ENCODE data around the gene TIMM23. TPM values are rescaled to one million over a fixed set of nuclear protein-coding genes. Genes with fewer than 3 reads are reported as not detected.

The TIMM23 gene
- polyA plus RNA-seq, 1 donor, result 52.0 TPM

DNA sequence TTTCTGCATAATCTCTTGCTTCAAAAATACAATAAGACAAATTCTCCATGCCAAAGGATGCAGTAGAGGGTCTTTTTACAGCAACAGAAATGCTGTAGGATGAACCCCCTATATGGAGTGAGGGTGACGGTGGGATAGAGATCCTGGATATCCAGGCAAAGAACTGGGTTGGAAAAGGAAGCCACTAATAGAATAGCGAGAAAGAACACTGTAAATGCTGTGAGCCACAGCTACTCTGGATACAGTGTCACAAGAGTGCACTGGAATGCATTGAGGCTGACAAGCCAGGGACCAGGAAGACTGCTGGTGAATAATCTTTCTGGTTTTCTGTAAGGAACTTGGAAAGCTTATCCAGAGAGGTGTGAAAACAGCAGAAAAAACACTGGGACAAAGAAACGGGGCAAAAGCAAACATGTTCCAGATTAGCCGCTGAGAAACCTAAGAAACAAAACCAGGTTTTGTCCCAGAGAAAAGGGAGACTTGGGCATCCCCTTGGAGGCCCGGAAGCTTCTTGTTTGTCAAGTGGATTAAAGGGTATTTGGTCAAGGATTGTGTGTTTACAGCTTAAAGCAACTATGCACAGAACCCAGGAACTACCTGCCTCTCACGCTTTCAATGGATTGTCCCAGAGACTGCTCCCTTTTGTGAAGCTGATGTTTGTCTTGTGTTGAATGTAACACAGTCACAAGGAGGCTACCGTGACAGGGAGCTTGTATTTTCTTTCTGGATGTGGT is 79.9 kb downstream of the TIMM23 start:
- WGBS (ENCODE audit: insufficient coverage, low lambda C conversion rate), result 25% methylated on average over 2 of the region's 7 CpGs
- no peaks in the 10 kb centered on the region for H3K4me1 ChIP-seq (ENCODE audit: control insufficient read depth, insufficient read depth, low read length)

DNA sequence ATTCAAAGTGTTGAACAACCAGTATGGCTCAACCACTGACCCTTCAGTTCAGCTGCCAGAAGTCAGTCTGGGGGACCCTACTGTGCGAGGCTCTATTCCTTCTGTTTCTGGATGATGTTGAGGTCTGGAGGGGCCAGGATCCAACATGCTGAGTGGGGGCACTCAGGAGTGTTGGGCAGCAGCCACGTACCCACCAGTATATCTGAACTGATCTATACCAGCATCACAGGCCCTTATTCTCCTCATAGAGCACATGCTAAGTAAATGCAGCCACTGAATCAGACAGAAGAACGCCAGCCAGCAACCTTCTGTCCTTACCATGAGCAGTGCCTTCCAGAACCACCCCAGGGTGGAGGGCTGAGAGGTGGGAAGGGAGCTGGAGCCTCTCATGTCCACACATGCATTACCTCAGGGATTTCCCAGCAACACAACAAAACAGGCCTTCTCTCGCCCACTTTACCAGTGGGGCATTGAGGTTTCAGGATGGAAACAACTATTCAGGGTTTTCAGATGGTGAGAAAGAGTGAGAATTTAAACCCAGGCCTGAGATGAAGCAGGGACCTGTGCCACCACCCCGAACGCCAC is 80.6 kb downstream of the TIMM23 start:
- WGBS (ENCODE audit: insufficient coverage, low lambda C conversion rate), result 92% methylated on average over 2 of the region's 6 CpGs

More for the DNA sequence above, 79.9 kb downstream of the TIMM23 start:
- Histone ChIP-seq H3K27ac (ENCODE audit: low read length) (no peak overlapping the region), H3K9me3 (ENCODE audit: control insufficient read depth, low read depth, low read length) (peaks cover 5% of the 10 kb centered on the region), H3K27me3 (ENCODE audit: control insufficient read depth, insufficient read depth, low read length) (no peaks in the 10 kb centered on the region), H3K36me3 (ENCODE audit: control insufficient read depth, insufficient read depth, low read length) (no peaks in the 10 kb centered on the region), H3K4me3 (ENCODE audit: low read length) (no peak overlapping the region)
- no peak for DNase-seq

More for the DNA sequence above, 80.6 kb downstream of the TIMM23 start:
- no peak overlapping the region for H3K27ac ChIP-seq (ENCODE audit: low read length)
- no peaks in the 10 kb centered on the region for H3K27me3 ChIP-seq (ENCODE audit: control insufficient read depth, insufficient read depth, low read length)
- DNase-seq, result no peak
- no peaks in the 10 kb centered on the region for H3K4me1 ChIP-seq (ENCODE audit: control insufficient read depth, insufficient read depth, low read length)
- no peaks in the 10 kb centered on the region for H3K36me3 ChIP-seq (ENCODE audit: control insufficient read depth, insufficient read depth, low read length)
- peaks cover 5% of the 10 kb centered on the region for H3K9me3 ChIP-seq (ENCODE audit: control insufficient read depth, low read depth, low read length)
- H3K4me3 ChIP-seq (ENCODE audit: low read length), result no peak overlapping the region

Other genes starting within 250 kb of the TIMM23 start
- 58.4 TPM for gene WASHC2C, start 245.2 kb upstream of the TIMM23 start, polyA plus RNA-seq
- 38.1 TPM for gene AGAP4, start 125.0 kb upstream of the TIMM23 start, polyA plus RNA-seq
- 159 TPM for gene NCOA4, start 58.1 kb downstream of the TIMM23 start, polyA plus RNA-seq
- 0.25 TPM for gene MSMB, start 73.8 kb downstream of the TIMM23 start, polyA plus RNA-seq